Keratinocyte (primary cell): Measurements from ENCODE around the gene TAF6.

Experiments
- EZH2 ChIP-seq: IDR thresholded peaks from one replicate; pipeline ENCODE4 v1.6.1; 2012; ENCODE audit warnings: inconsistent platforms, mild to moderate bottlenecking, low read length, moderate library complexity
- TF ChIP-seq, protein P1 (sequence below), 3 experiments: IDR thresholded peaks in 1 of 3; conservative IDR thresholded peaks in 1 of 3; optimal IDR thresholded peaks in 1 of 3; 2 replicates in 2 of 3; 3 replicates in 1 of 3; pipeline versions ENCODE3 to v1.5.1; 2011; ENCODE audit warnings: low read length in 3 of 3, mild to moderate bottlenecking in 3 of 3, moderate library complexity in 2 of 3, control low read depth in 1 of 3, inconsistent platforms in 1 of 3; ENCODE audit not compliant: insufficient read depth in 2 of 3; ENCODE audit errors: extremely low read depth in 1 of 3

- TF ChIP-seq, protein P1, sequence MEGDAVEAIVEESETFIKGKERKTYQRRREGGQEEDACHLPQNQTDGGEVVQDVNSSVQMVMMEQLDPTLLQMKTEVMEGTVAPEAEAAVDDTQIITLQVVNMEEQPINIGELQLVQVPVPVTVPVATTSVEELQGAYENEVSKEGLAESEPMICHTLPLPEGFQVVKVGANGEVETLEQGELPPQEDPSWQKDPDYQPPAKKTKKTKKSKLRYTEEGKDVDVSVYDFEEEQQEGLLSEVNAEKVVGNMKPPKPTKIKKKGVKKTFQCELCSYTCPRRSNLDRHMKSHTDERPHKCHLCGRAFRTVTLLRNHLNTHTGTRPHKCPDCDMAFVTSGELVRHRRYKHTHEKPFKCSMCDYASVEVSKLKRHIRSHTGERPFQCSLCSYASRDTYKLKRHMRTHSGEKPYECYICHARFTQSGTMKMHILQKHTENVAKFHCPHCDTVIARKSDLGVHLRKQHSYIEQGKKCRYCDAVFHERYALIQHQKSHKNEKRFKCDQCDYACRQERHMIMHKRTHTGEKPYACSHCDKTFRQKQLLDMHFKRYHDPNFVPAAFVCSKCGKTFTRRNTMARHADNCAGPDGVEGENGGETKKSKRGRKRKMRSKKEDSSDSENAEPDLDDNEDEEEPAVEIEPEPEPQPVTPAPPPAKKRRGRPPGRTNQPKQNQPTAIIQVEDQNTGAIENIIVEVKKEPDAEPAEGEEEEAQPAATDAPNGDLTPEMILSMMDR (optimal IDR thresholded peaks at IDR 0.05 in 1 of 3, IDR thresholded peaks at IDR 0.05 in 1 of 3, conservative IDR thresholded peaks at IDR 0.05 in 1 of 3; ENCODE audit: extremely low read depth in 1 of 3, insufficient read depth in 2 of 3, low read length in 3 of 3) = no peak
- TF ChIP-seq EZH2 = no peak
These were observed 48.1 kb upstream of the TAF6 start for GRCh38 chr7:100166970-100167911.
